Muscle layer of duodenum (tissue), 2 donors: ENCODE measurements around the gene PAX5.

Source experiments
- H3K27ac ChIP-seq: one replicate; pipeline ENCODE4 v1.7.0; 2013; ENCODE audit warnings: mild to moderate bottlenecking, low read length
- H3K27me3 ChIP-seq: one replicate; pipeline ENCODE4 v1.7.0; 2013; ENCODE audit warnings: low read depth, mild to moderate bottlenecking, control low read depth, low read length
- H3K36me3 ChIP-seq, 2 donors: one replicate each; pipeline ENCODE4 v1.7.0; 2013; ENCODE audit warnings: low read length in 2 of 2, control low read depth in 1 of 2, mild to moderate bottlenecking in 1 of 2; ENCODE audit not compliant: insufficient read depth in 2 of 2, control insufficient read depth in 1 of 2
- H3K4me1 ChIP-seq, 2 donors: one replicate each; pipeline ENCODE4 v1.7.0; 2013; ENCODE audit warnings: low read length in 2 of 2, mild to moderate bottlenecking in 2 of 2, control low read depth in 1 of 2, moderate library complexity in 1 of 2; ENCODE audit not compliant: insufficient read depth in 2 of 2, control insufficient read depth in 1 of 2
- H3K4me3 ChIP-seq, 2 donors: one replicate each; pipeline ENCODE4 v1.7.0; 2013; ENCODE audit warnings: low read length in 2 of 2, low read depth in 1 of 2, mild to moderate bottlenecking in 1 of 2
- H3K9me3 ChIP-seq, 2 donors: one replicate each; pipeline ENCODE4 v1.7.0; 2013; ENCODE audit warnings: low read length in 2 of 2, control low read depth in 1 of 2, mild to moderate bottlenecking in 1 of 2; ENCODE audit not compliant: control insufficient read depth in 1 of 2
- donor health status: healthy.

The PAX5 gene

GRCh38 chr9:36963346-36963745 lies 70.7 kb downstream of the PAX5 start:
- Histone ChIP-seq H3K27me3 (no peaks in the 10 kb centered on the region), H3K36me3 (no peaks in the 10 kb centered on the region), H3K9me3 (no peaks in the 10 kb centered on the region), H3K4me1 (no peaks in the 10 kb centered on the region), H3K4me3 (no peak overlapping the region), H3K27ac (no peak overlapping the region)

- Histone ChIP-seq H3K4me1 (no peaks in the 10 kb centered on the region), H3K9me3 (no peaks in the 10 kb centered on the region), H3K27ac (no peak overlapping the region), H3K36me3 (no peaks in the 10 kb centered on the region), H3K27me3 (no peaks in the 10 kb centered on the region), H3K4me3 (no peak overlapping the region)
These were observed 71.4 kb downstream of the PAX5 start for GRCh38 chr9:36962691-36963090.

- H3K9me3 ChIP-seq = no peaks in the 10 kb centered on the region
- H3K27ac ChIP-seq = no peak overlapping the region
- H3K4me3 ChIP-seq = peak overlapping the region in 1 of 2 donors; percentile 13
- H3K4me1 ChIP-seq = no peaks in the 10 kb centered on the region
- H3K36me3 ChIP-seq = no peaks in the 10 kb centered on the region
- H3K27me3 ChIP-seq = no peaks in the 10 kb centered on the region
These were observed 72.3 kb downstream of the PAX5 start for GRCh38 chr9:36961561-36962325.

- Histone ChIP-seq H3K36me3 (no peaks in the 10 kb centered on the region), H3K9me3 (no peaks in the 10 kb centered on the region), H3K27me3 (no peaks in the 10 kb centered on the region), H3K27ac (no peak overlapping the region), H3K4me1 (no peaks in the 10 kb centered on the region), H3K4me3 (no peak overlapping the region)
These were observed 73.0 kb downstream of the PAX5 start for GRCh38 chr9:36961051-36961450.

- Histone ChIP-seq H3K27ac (no peak overlapping the region), H3K36me3 (no peaks in the 10 kb centered on the region)
These were observed 73.5 kb downstream of the PAX5 start for GRCh38 chr9:36960575-36960955.

GRCh38 chr9:36959681-36960574 lies 74.1 kb downstream of the PAX5 start:
- Histone ChIP-seq H3K9me3 (no peaks in the 10 kb centered on the region), H3K4me3 (no peak overlapping the region), H3K27me3 (no peaks in the 10 kb centered on the region), H3K27ac (no peak overlapping the region), H3K36me3 (no peaks in the 10 kb centered on the region), H3K4me1 (no peaks in the 10 kb centered on the region)

More at GRCh38 chr9:36960575-36960955, 73.5 kb downstream of the PAX5 start:
- Histone ChIP-seq H3K27me3 (no peaks in the 10 kb centered on the region), H3K4me3 (no peak overlapping the region), H3K4me1 (no peaks in the 10 kb centered on the region), H3K9me3 (no peaks in the 10 kb centered on the region)

- Histone ChIP-seq H3K9me3 (no peaks in the 10 kb centered on the region), H3K4me3 (no peak overlapping the region), H3K4me1 (no peaks in the 10 kb centered on the region), H3K27ac (no peak overlapping the region), H3K27me3 (no peaks in the 10 kb centered on the region), H3K36me3 (no peaks in the 10 kb centered on the region)
These were observed 77.2 kb downstream of the PAX5 start for GRCh38 chr9:36956908-36957307.

- no peaks in the 10 kb centered on the region for H3K36me3 ChIP-seq
- no peak overlapping the region for H3K27ac ChIP-seq
- H3K9me3 ChIP-seq = no peaks in the 10 kb centered on the region
- H3K27me3 ChIP-seq = no peaks in the 10 kb centered on the region
- H3K4me3 ChIP-seq = no peak overlapping the region
- no peaks in the 10 kb centered on the region for H3K4me1 ChIP-seq
These were observed 83.7 kb downstream of the PAX5 start for GRCh38 chr9:36950389-36950788.

GRCh38 chr9:36949466-36949865 lies 84.6 kb downstream of the PAX5 start:
- Histone ChIP-seq H3K36me3 (no peaks in the 10 kb centered on the region), H3K27ac (no peak overlapping the region), H3K4me3 (no peak overlapping the region), H3K9me3 (no peaks in the 10 kb centered on the region), H3K27me3 (no peaks in the 10 kb centered on the region), H3K4me1 (no peaks in the 10 kb centered on the region)

GRCh38 chr9:36948051-36948450 lies 86.0 kb downstream of the PAX5 start:
- Histone ChIP-seq H3K36me3 (no peaks in the 10 kb centered on the region), H3K9me3 (no peaks in the 10 kb centered on the region), H3K27ac (no peak overlapping the region), H3K4me3 (no peak overlapping the region), H3K4me1 (no peaks in the 10 kb centered on the region), H3K27me3 (no peaks in the 10 kb centered on the region)

GRCh38 chr9:36946653-36947052 lies 87.4 kb downstream of the PAX5 start:
- Histone ChIP-seq H3K27me3 (no peaks in the 10 kb centered on the region), H3K4me3 (no peak overlapping the region)

More at GRCh38 chr9:36946653-36947052, 87.4 kb downstream of the PAX5 start:
- Histone ChIP-seq H3K4me1 (no peaks in the 10 kb centered on the region), H3K36me3 (no peaks in the 10 kb centered on the region), H3K9me3 (no peaks in the 10 kb centered on the region), H3K27ac (no peak overlapping the region)
